NCI-H2107 treated with DMSO at 0.1 percent for 48 hours (cell line): Measurements from ENCODE around the gene OR2Z1.

Experiments used
- DNase-seq: peaks from one replicate; lab custom pipeline; 2025; ENCODE audit not compliant: unreplicated experiment; lab: John Stamatoyannopoulos, UW

Gene OR2Z1

DNA sequence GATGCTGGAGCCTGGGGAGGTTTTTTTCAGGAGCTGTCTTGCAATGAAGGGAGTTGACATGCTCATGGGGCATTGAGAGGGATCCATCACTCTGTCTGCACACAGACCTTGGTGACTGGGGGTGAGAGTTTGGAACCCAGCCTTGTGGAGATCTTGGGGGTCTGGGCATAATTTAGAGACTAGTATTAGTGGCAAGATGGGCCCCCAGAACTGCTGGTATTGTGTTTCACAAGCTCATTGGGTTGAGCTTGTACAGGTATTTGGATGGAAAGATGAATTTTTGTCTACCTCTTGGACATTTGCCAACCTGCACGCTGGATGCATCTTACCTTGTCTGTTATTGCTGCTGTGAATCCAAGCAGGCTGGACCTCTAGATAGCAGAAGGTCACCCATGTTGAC is at the start of gene OR2Z1:
OR2Z1 (plus strand) TSS at position 301 of the 400 bp plus-strand sequence. CDS start 9,395 bp downstream, outside the sequence.
- no peak for DNase-seq

- DNase-seq = no peak
Measured at GRCh38 chr19:8673276-8673891, 48.0 kb upstream of the OR2Z1 start.

DNA sequence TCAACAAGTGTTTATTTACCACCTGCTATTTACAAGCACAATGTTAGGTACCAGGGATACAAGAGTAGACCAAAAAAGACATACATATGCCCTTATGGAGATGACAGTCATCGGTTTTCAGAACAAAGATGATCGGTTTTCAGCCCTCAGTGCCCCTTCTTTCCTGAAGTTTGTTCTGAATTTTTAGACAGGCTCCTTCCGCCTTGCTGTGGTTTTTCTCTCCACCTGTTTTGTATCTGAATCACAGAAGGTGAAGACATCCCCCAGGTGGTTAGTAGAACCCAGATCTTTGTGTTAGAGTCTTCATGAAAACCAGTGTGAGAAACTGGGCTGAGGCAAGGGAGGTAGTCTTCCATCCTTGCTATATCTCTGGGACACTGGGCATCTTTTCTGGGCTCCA is 46.4 kb upstream of the OR2Z1 start:
- DNase-seq = no peak

GRCh38 chr19:8678244-8678807 is 43.1 kb upstream of the OR2Z1 start:
- no peak for DNase-seq

DNA sequence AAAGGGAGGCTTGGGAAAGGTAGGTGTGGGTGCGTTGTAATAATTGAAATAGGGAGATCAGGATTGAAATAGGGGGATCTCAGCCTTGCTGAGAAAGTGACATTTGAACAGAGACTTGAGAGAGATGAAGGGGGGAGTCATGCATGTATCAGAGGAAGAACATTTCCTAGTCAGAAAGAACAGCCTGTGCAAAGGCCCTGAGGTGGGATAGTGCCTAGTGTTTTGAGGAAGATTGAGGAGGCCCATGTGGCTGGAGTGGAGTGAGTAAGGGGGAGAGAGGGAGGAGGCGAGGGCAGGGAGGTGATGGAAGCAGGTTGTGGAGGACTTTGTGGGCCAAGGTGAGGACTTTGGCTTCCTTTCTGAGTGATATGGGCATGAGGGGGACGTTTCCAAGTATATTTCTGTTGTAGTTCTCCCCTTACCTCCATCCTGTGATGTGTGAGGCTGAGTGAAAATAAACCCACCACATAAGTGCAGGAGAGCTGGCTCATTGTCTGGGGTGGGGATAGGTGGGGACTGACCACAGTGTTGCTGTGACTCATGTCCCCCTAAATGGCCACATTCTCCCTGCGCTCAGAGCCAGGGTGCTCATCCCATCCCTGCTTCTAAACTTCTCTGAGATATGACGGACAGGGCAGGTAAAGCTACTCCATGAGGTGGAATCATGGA is 40.6 kb upstream of the OR2Z1 start:
- DNase-seq = no peak

DNA sequence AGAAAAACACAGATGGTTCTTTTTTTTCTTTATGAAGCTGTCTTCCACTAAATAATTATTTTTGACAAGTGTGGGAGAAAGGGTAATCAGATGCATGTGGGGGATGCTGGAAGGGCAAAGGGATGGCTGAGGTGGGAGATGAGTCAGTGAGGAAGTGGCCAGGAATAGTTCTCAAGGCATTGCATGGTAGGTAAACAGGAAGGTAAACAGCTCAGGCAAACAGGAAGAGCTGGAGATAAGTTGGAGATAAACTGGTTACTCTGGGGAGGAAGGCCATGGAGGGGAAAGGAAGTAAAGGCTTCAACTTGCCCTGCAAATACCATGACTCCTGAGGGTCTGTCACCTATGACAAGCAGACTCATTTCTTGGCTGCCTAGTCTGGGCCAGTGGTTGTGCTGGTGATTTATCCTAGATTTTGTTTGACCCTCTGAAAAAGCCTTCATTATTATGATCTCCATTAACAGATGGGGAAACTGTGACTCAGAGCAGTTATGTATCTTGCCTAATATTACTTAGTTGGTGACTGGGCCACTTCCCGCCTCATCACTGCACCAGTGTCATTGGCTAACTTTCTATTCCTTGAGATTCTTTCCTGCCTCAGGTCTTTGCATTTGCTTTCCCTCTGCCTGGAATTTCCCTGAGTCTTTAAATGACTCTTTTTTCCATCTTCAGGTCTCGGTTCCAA is 39.9 kb upstream of the OR2Z1 start:
- no peak for DNase-seq

DNA sequence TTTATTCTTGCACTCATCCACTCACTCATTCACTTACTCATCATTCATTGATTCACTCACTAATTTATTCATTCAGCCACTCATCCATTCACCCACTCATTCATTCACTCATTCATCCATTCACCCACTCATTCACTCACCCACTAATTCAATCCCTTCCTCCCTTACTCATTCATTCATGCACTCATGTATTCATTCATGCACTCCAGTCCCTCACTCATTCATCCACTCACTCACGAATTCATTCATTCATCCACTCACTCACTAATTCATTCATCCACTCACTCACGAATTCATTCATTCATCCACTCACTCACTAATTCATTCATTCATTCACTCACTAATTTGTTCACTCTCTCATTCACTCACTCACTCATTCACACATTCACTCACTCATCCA is 39.0 kb upstream of the OR2Z1 start:
- DNase-seq = no peak

GRCh38 chr19:8682931-8683330 is 38.5 kb upstream of the OR2Z1 start:
- DNase-seq = no peak

GRCh38 chr19:8684001-8684902 is 37.2 kb upstream of the OR2Z1 start:
- DNase-seq = no peak

- no peak for DNase-seq
Measured at GRCh38 chr19:8686549-8686948, 34.9 kb upstream of the OR2Z1 start.

DNA sequence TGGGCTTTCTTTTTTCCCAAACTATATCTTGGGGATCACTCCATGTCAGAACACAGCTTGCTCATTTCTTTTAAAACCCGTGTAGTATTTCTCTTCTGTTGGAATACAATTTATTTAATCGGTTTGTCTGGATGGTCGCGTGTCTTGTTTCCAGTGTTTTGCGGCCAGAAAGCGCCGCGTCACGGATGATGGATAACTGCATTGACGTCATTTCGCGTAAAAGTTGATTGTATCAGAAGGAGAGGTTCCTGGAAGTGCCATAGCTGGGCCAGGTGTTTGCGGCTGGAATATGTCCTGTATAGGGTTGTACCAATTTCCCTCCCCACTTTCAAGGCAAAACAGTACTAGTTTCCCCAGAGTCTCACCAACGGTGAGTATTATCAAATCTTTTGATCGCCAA is 32.5 kb upstream of the OR2Z1 start:
- no peak for DNase-seq

- DNase-seq = no peak
Measured at GRCh38 chr19:8690753-8691539, 30.5 kb upstream of the OR2Z1 start.

DNA sequence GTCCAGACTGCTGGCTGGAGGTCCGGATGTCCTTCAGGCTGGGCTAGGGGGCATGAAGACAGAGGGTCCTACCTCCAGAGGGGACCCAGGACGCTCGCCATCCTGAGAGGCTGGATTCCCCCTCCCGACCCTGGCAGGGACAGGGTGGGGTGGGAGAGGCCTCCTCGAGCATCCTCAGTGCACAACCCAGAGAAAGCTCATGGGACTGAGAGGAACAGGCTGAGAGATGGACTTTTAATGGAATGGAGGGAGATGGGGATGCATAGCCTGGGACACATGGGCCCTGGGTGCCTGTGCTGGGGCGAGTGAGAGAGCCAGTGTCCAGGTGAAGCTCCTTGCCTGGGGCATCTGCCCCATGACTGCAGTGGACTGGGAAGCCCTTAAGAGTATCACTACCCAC is 25.9 kb upstream of the OR2Z1 start:
- no peak for DNase-seq

GRCh38 chr19:8695911-8696310 is 25.5 kb upstream of the OR2Z1 start:
- no peak for DNase-seq

GRCh38 chr19:8696993-8697392 is 24.4 kb upstream of the OR2Z1 start:
- no peak for DNase-seq

DNA sequence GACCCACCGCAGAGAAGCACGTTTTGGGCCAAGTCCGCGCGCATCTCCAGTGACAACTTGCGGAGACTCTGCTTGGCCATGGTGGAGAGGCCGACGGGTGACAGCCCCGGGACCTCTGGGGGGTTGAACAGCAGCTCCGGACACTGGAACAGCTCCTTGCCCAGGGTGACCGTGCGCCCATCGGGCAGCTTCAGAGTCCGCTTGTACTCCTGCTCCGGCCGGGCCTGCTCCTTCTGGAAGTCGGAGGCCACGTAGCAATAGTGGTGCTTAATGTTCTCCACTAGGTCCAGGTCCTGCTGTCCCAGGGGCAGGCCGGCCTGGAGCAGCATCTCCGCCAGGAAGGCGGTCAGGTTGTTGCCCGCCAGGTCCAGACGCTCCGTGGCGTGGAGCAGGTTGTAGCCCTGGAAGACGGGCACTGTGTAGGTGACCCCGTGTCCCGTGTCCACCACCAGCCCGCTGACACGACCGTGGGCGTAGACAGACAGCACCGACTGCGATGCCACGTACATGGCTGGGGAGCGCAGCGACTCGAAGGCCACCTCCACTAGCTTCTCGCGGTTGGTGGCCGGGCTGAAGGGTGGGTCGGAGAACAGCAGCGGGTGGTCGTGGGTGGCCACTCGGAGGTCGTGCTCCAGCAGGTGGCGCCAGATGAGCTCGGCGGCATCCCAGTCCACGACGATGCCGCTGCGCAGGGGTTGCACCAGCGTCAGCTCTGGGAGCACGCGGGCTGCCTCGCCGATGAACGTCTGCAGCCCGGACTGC is 23.6 kb upstream of the OR2Z1 start:
- DNase-seq = no peak

DNA sequence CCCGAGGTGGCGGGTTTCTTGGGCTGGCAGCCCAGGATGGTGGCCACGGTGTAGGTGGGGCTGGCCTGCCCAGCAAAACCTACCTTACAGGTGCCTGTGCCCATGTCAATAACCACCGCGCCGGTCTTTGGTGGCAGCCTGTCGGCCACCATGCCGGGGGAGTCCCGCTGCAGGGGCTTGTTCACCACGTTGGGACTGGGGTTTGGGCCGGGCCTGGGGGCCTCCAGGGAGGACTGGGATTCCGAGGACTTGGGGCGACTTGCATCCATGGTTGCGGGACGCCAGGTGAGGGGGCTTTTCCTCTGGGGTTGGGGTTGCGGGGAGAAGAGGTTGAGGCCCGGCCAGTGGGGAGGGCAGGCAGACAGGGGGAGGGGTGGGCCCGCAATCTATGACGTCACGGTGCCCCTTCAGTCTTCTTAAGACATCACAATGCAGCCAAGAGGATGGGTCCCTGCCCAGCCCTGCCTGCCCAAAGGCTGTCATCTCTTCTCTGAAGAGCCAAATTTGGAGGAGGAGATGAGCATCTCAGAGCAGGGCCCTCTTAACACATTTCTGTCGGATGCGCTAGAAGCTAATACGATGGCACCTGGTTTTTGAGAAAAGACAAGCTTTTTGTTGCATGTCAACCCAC is 22.9 kb upstream of the OR2Z1 start, which contains the start of gene ACTL9:
ACTL9 (minus strand) TSS at position 363 of the 631 bp plus-strand sequence; CDS start at position 269, 94 bp downstream.
- DNase-seq = no peak

GRCh38 chr19:8699908-8700307 is 21.5 kb upstream of the OR2Z1 start:
- no peak for DNase-seq

DNA sequence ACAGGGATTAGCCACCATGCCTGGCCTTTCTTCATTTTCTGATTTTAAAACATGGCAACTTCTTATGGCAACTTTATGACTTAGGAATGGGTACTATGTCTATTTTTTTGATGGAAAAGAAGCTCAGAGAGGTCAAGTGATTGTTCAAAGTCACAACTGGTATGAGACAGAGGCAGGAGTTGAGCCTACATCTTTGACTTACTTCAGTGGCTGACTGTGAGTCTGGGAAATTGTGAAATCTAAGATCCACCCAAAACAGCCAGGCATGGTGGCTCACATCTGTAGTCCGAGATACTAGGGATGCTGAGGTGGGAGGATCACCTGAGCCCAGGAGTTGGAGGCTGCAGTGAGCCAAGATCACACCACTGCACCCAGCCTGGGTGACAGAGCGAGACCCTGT is 20.5 kb upstream of the OR2Z1 start:
- no peak for DNase-seq
